ENCODE measurements around the gene RNASE11. TPM values are rescaled to one million over a fixed set of nuclear protein-coding genes. Genes with fewer than 3 reads are reported as not detected.

RNASE11 gene
- total RNA-seq = not detected in 2 replicates

GRCh38 chr14:20587489-20588154, at the start of gene RNASE11:
Gene RNASE11, minus strand, starts transcription at chr14:20588001.

GRCh38 chr14:20591235-20591634, 3.4 kb upstream of the RNASE11 start, which contains the start of gene RNASE12:
Gene RNASE12, minus strand, starts transcription at chr14:20591376. Its CDS starts 653 bp downstream, at chr14:20590723.

GRCh38 chr14:20560961-20561360, 26.8 kb downstream of the RNASE11 start, which contains the start of gene RNASE9:
Gene RNASE9, minus strand, starts transcription at chr14:20561047.

Other genes starting within 250 kb of the RNASE11 start
- gene PARP2, start 244.4 kb downstream of the RNASE11 start, total RNA-seq = 4.6 and 11.8 TPM in 2 replicates
- 23.7 and 25.5 TPM in 2 replicates for gene TEP1, start 174.5 kb downstream of the RNASE11 start, total RNA-seq
- gene KLHL33, start 151.8 kb downstream of the RNASE11 start, total RNA-seq = 0.17 and 0.29 TPM in 2 replicates
- gene OSGEP, start 133.2 kb downstream of the RNASE11 start, total RNA-seq = 35.1 and 36.7 TPM in 2 replicates
- gene APEX1, start 132.8 kb downstream of the RNASE11 start, total RNA-seq = 67.1 and 92.5 TPM in 2 replicates
- gene PIP4P1, start 126.6 kb downstream of the RNASE11 start, total RNA-seq = 26.5 and 29.4 TPM in 2 replicates
- 13.4 and 24.1 TPM in 2 replicates for gene PNP, start 118.6 kb downstream of the RNASE11 start, total RNA-seq
- gene RNASE10, start 82.5 kb downstream of the RNASE11 start, total RNA-seq = 0.15 TPM in 1 of 2 replicates, not detected in the other
- not detected in 2 replicates for gene RNASE9, start 27.0 kb downstream of the RNASE11 start, total RNA-seq
- not detected in 2 replicates for gene RNASE12, start 3.4 kb upstream of the RNASE11 start, total RNA-seq
- not detected in 2 replicates for gene OR6S1, start 53.7 kb upstream of the RNASE11 start, total RNA-seq
- gene RNASE4, start 96.6 kb upstream of the RNASE11 start, total RNA-seq = 26.6 and 29.3 TPM in 2 replicates
- gene ANG, start 100.8 kb upstream of the RNASE11 start, total RNA-seq = 6.7 and 7.3 TPM in 2 replicates
- gene EDDM3A, start 157.9 kb upstream of the RNASE11 start, total RNA-seq = not detected in 2 replicates
- gene EDDM3B, start 180.4 kb upstream of the RNASE11 start, total RNA-seq = not detected in 2 replicates
- not detected in 2 replicates for gene RNASE6, start 193.3 kb upstream of the RNASE11 start, total RNA-seq
- not detected in 2 replicates for gene RNASE1, start 214.8 kb upstream of the RNASE11 start, total RNA-seq